CD4-positive, alpha-beta T cell treated with Interleukin-2 at 100 ng/mL for 4 hours (primary cell): ENCODE results near the gene TMEM59.
"Not testable (repeated sequence)": the region's sequence is repeated elsewhere in the genome, so short reads cannot be mapped to it uniquely, and the experiment has no call there.

ENCODE experiments used
- DNase-seq: peaks from one replicate; pipeline ENCODE4 v3.0.0-alpha.2; 2020; ENCODE audit warnings: low spot score

TMEM59 gene

GRCh38 chr1:54053745-54054437, 887 bp upstream of the TMEM59 start:
- DNase-seq: peak; percentile 6

- peak; percentile 21 for DNase-seq
These were observed 522 bp downstream of the TMEM59 start for GRCh38 chr1:54052431-54052933.

GRCh38 chr1:54051933-54052430, 1.0 kb downstream of the TMEM59 start:
- no peak for DNase-seq

- not testable (repeated sequence) for DNase-seq
These were observed 2.6 kb downstream of the TMEM59 start for GRCh38 chr1:54050435-54050834.

- no peak for DNase-seq
These were observed 5.4 kb downstream of the TMEM59 start for GRCh38 chr1:54047384-54048305.

- DNase-seq: no peak
These were observed 6.2 kb downstream of the TMEM59 start for GRCh38 chr1:54046671-54047383.

GRCh38 chr1:54045496-54045895, 7.5 kb downstream of the TMEM59 start:
- DNase-seq: no peak

GRCh38 chr1:54041806-54042205, 11.2 kb downstream of the TMEM59 start:
- no peak for DNase-seq

GRCh38 chr1:54037476-54037875, 15.5 kb downstream of the TMEM59 start:
- DNase-seq: no peak

GRCh38 chr1:54028306-54029251, 24.4 kb downstream of the TMEM59 start:
- no peak for DNase-seq

GRCh38 chr1:54027848-54028247, 25.2 kb downstream of the TMEM59 start:
- no peak for DNase-seq

- DNase-seq: not testable (repeated sequence)
These were observed 28.2 kb downstream of the TMEM59 start for GRCh38 chr1:54024811-54025210.

- no peak for DNase-seq
These were observed 28.6 kb downstream of the TMEM59 start for GRCh38 chr1:54024358-54024757.

- not testable (repeated sequence) for DNase-seq
These were observed 33.3 kb downstream of the TMEM59 start for GRCh38 chr1:54019562-54020176.

- DNase-seq: no peak
These were observed 34.4 kb downstream of the TMEM59 start for GRCh38 chr1:54018635-54019034.

- DNase-seq: no peak
These were observed 35.0 kb downstream of the TMEM59 start, which contains the start of gene LDLRAD1 for GRCh38 chr1:54017979-54018378. TSS of gene LDLRAD1 (minus strand) at chr1:54018186. CDS start at chr1:54018112, 74 bp downstream.

GRCh38 chr1:54016343-54017282, 36.4 kb downstream of the TMEM59 start:
- no peak for DNase-seq

GRCh38 chr1:54014009-54014629, 38.9 kb downstream of the TMEM59 start:
- DNase-seq: no peak
